B cell (primary cell): Measurements from ENCODE around the gene YJU2. TPM values are rescaled to one million over a fixed set of nuclear protein-coding genes. Genes with fewer than 3 reads are reported as not detected.

ENCODE experiments used
- ATAC-seq: fragments of 200-7000 bp; cut with Tn5 transposase; one replicate; pipeline ENCODE4 v1.10.0; 2021; ENCODE audit warnings: low read depth, mild to moderate bottlenecking, moderate number of reproducible peaks, moderate library complexity
- CTCF ChIA-PET: fragments of 350-600 bp; sonication (Branson Sonifier 250); formaldehyde crosslinking; loops from one replicate; lab custom pipeline; 2021; ENCODE audit warnings: antibody characterized with exemption, inconsistent platforms; lab: Charles Lee
- POLR2A ChIA-PET: fragments of 350-600 bp; sonication (Branson Sonifier 250); formaldehyde crosslinking; loops from one replicate; lab custom pipeline; 2021; ENCODE audit warnings: antibody characterized with exemption; lab: Charles Lee
- DNase-seq: peaks from one replicate; pipeline ENCODE4 v3.0.0; 2013
- H2AFZ ChIP-seq: 2 replicates; pipeline ENCODE4 v1.6.1; 2012; ENCODE audit warnings: mild to moderate bottlenecking, low read depth, low read length; ENCODE audit not compliant: insufficient read depth, poor library complexity, severe bottlenecking
- H3K27ac ChIP-seq, 2 donors: 1 replicate in 1 of 2; 2 replicates in 1 of 2; pipeline ENCODE4 v1.5.1; 2012 to 2013; ENCODE audit warnings: low read length in 2 of 2, mild to moderate bottlenecking in 2 of 2, moderate library complexity in 1 of 2
- H3K27me3 ChIP-seq, 4 experiments: fragments of 200-600 bp in 1 of 4; sonication (generic) in 1 of 4; replicated peaks in 1 of 4; 1 replicate in 2 of 4; 2 replicates in 2 of 4; pipeline versions ENCODE4 v1.6.1 to v1.7.0; 2013 to 2016; ENCODE audit warnings: low read length in 3 of 4, mild to moderate bottlenecking in 2 of 4, mixed read lengths in 1 of 4, moderate library complexity in 1 of 4; ENCODE audit not compliant: insufficient read depth in 4 of 4, control insufficient read depth in 3 of 4; ENCODE audit errors: control extremely low read depth in 1 of 4
- H3K36me3 ChIP-seq, 2 experiments: replicated peaks in 1 of 2; 1 replicate in 1 of 2; 2 replicates in 1 of 2; pipeline versions ENCODE4 v1.6.1 to v1.7.1; 2013; ENCODE audit warnings: low read length in 1 of 2; ENCODE audit not compliant: insufficient read depth in 2 of 2, control insufficient read depth in 1 of 2; ENCODE audit errors: control extremely low read depth in 1 of 2, extremely low read depth in 1 of 2
- H3K4me1 ChIP-seq, 2 donors: fragments of 200-600 bp in 1 of 2; sonication (generic) in 1 of 2; 1 replicate in 1 of 2; 2 replicates in 1 of 2; pipeline versions ENCODE4 v1.5.1 to v1.6.1; 2013 to 2017; ENCODE audit warnings: low read length in 2 of 2; ENCODE audit not compliant: control insufficient read depth in 2 of 2, insufficient read depth in 2 of 2
- H3K4me2 ChIP-seq: replicated peaks from 2 replicates; pipeline ENCODE3; 2012; ENCODE audit warnings: mild to moderate bottlenecking, low read depth, low read length; ENCODE audit not compliant: poor library complexity, severe bottlenecking
- H3K4me3 ChIP-seq, 5 experiments: fragments of 200-600 bp in 1 of 5; sonication (generic) in 1 of 5; 1 replicate in 3 of 5; 2 replicates in 2 of 5; pipeline versions ENCODE4 v1.5.1 to v1.7.0; 2011 to 2016; ENCODE audit warnings: low read length in 4 of 5, mild to moderate bottlenecking in 4 of 5, low read depth in 2 of 5, control low read depth in 1 of 5, moderate library complexity in 1 of 5; ENCODE audit not compliant: insufficient read depth in 1 of 5; ENCODE audit errors: control extremely low read depth in 1 of 5, extremely low read depth in 1 of 5
- H3K79me2 ChIP-seq: fragments of 200-600 bp; sonication (generic); one replicate; pipeline ENCODE4 v1.6.0; 2016; ENCODE audit warnings: low read length; ENCODE audit not compliant: control insufficient read depth, insufficient read depth
- H3K9ac ChIP-seq: fragments of 200-600 bp; sonication (generic); 2 replicates; pipeline ENCODE4 v1.6.1; 2017; ENCODE audit warnings: mild to moderate bottlenecking, low read length, moderate library complexity
- H3K9me3 ChIP-seq, 3 donors: one replicate each; pipeline versions ENCODE4 v1.6.1 to v1.7.1; 2013; ENCODE audit warnings: low read length in 2 of 3; ENCODE audit not compliant: control insufficient read depth in 2 of 3, insufficient read depth in 1 of 3; ENCODE audit errors: control extremely low read depth in 1 of 3
- H4K20me1 ChIP-seq: 2 replicates; pipeline ENCODE4 v1.6.0; 2012; ENCODE audit warnings: mild to moderate bottlenecking, low read length; ENCODE audit not compliant: insufficient read depth, control insufficient read depth, poor library complexity, severe bottlenecking
- H3K27ac Mint-ChIP-seq: one replicate; pipeline ENCODE4 v1.8.0; 2021; ENCODE audit warnings: mixed read lengths
- H3K27me3 Mint-ChIP-seq: one replicate; pipeline ENCODE4 v1.8.0; 2021; ENCODE audit warnings: mixed read lengths
- H3K4me1 Mint-ChIP-seq: one replicate; pipeline ENCODE4 v1.8.0; 2021; ENCODE audit warnings: mixed read lengths
- H3K4me3 Mint-ChIP-seq: one replicate; pipeline ENCODE4 v1.8.0; 2021; ENCODE audit warnings: mixed read lengths
- H3K9me3 Mint-ChIP-seq: one replicate; pipeline ENCODE4 v1.8.0; 2022; ENCODE audit warnings: mixed read lengths; ENCODE audit not compliant: insufficient read depth
- CTCF ChIP-seq: fragments of 200-600 bp; IDR thresholded peaks from one replicate; pipeline ENCODE4 v1.8.0; 2022; ENCODE audit warnings: antibody characterized with exemption, mild to moderate bottlenecking
- EZH2 ChIP-seq: IDR thresholded peaks from 2 replicates; pipeline ENCODE4 v1.6.1; 2012; ENCODE audit warnings: borderline replicate concordance, low read depth, mild to moderate bottlenecking, moderate library complexity, low read length; ENCODE audit not compliant: insufficient read depth, poor library complexity, severe bottlenecking
- WGBS: methylation state at CpG from one replicate; pipeline ENCODE4 v1.1.5; 2013; ENCODE audit warnings: missing lambda C conversion rate; ENCODE audit not compliant: insufficient coverage; 5-methylcytosine and 5-hydroxymethylcytosine counted together
- intact Hi-C: fragments of 100-400 bp; cut with micrococcal nuclease; formaldehyde crosslinking; loops from one replicate; pipeline ENCODE4 v1.10.0; 2022
- polyA plus RNA-seq: library from polyadenylated mRNA; depleted of rRNA; stranded (reverse); fragments of >200 nt; gene quantifications from 2 replicates; pipeline ENCODE4 v1.2.3, GENCODE V29; 2012
- total RNA-seq, 2 donors: library from RNA; stranded (reverse); fragments of 120-200 nt in 1 of 2; gene quantifications; 1 replicate in 1 of 2; 2 replicates in 1 of 2; pipeline versions ENCODE4 v1.2.3 to v1.2.4, GENCODE V29; 2013 to 2022

The YJU2 gene
- total and polyA plus RNA-seq, 2 donors (not counting 1 experiment from before 2014, with no cell fraction given): 40.3 to 45.7 TPM

- Histone ChIP-seq H3K4me2 (no peak overlapping the region), H3K4me3 (no peak overlapping the region), H3K9ac (no peak overlapping the region), H3K27ac (no peak overlapping the region), H3K79me2 (peaks cover 7% of the 10 kb centered on the region), H3K27me3 (no peaks in the 10 kb centered on the region), H3K36me3 (peaks cover 4 to 74% of the 10 kb centered on the region in 2 experiments), H3K4me1 (no peaks in the 10 kb centered on the region), H4K20me1 (peaks cover 19% of the 10 kb centered on the region), H3K9me3 (peaks cover 0 to 31% (median 5%) of the 10 kb centered on the region in 3 donors), H2AFZ (no peak overlapping the region)
- H3K9me3 Mint-ChIP-seq: no peaks in the 10 kb centered on the region
- no peak overlapping the region for H3K4me3 Mint-ChIP-seq
- ATAC-seq (no peak), DNase-seq (no peak)
- H3K27me3 Mint-ChIP-seq: no peaks in the 10 kb centered on the region
- WGBS: 100% methylated on average over 3 of the region's 4 CpGs
- intact Hi-C loops: no loop called here
- CTCF ChIA-PET: interaction anchor here (1.4 kb wide), 1 partner anchor 11 kb away, joined by 3 read pairs; no protein-coding TSS in a partner anchor
- peaks cover 2% of the 10 kb centered on the region for H3K4me1 Mint-ChIP-seq
- TF ChIP-seq CTCF (peak; percentile 11), EZH2 (no peak)
- POLR2A ChIA-PET: no interaction called here
- no peak overlapping the region for H3K27ac Mint-ChIP-seq
Measured at GRCh38 chr19:4256563-4256962, 9.7 kb downstream of the YJU2 start.

GRCh38 chr19:4257025-4257424 is 10.1 kb downstream of the YJU2 start:
- peaks cover 17% of the 10 kb centered on the region for H4K20me1 ChIP-seq
- DNase-seq: no peak
- ATAC-seq: no peak
- peaks cover 2% of the 10 kb centered on the region for H3K4me1 Mint-ChIP-seq
- H3K9ac ChIP-seq: no peak overlapping the region
- no peak overlapping the region for H3K27ac Mint-ChIP-seq
- ChIA-PET POLR2A (no interaction called here), CTCF (interaction anchor here (0.8 to 1.4 kb wide), 2 partner anchors 10 to 95 kb away, joined by 3 read pairs; no protein-coding TSS in a partner anchor)
- H3K4me3 Mint-ChIP-seq: no peak overlapping the region
- H2AFZ ChIP-seq: no peak overlapping the region
- H3K4me3 ChIP-seq: no peak overlapping the region
- H3K79me2 ChIP-seq: peaks cover 7% of the 10 kb centered on the region
- H3K27ac ChIP-seq: no peak overlapping the region
- H3K9me3 ChIP-seq: peaks cover 0 to 29% (median 5%) of the 10 kb centered on the region in 3 donors
- no peaks in the 10 kb centered on the region for H3K4me1 ChIP-seq
- TF ChIP-seq CTCF (no peak), EZH2 (no peak)
- no peak overlapping the region for H3K4me2 ChIP-seq
- intact Hi-C loops: no loop called here
- H3K27me3 ChIP-seq: no peaks in the 10 kb centered on the region
- H3K36me3 ChIP-seq: peaks cover 4 to 74% of the 10 kb centered on the region in 2 experiments
- no peaks in the 10 kb centered on the region for H3K9me3 Mint-ChIP-seq
- 100% methylated on average over 2 of the region's 6 CpGs for WGBS
- no peaks in the 10 kb centered on the region for H3K27me3 Mint-ChIP-seq
